ENCODE results near the gene SHROOM3. TPM values are rescaled to one million over a fixed set of nuclear protein-coding genes. Genes with fewer than 3 reads are reported as not detected.

SHROOM3 gene
- total and polyA plus RNA-seq, 2 of the 13 experiments (the other 11 are each of a cell fraction or from before 2014, with no cell fraction given), result 0.01 TPM; not detected in 1

- Histone ChIP-seq H4K20me1 (ENCODE audit: insufficient read depth, low read length) (no peaks in the 10 kb centered on the region), H3K27ac (ENCODE audit: extremely low read length, insufficient read depth, low read length) (no peak overlapping the region), H3K4me3 (replicated peaks in 1 of 3; ENCODE audit: insufficient read depth in 1 of 3, low read depth in 2 of 3, low read length in 3 of 3) (no peak overlapping the region), H3K36me3 (replicated peaks in 1 of 2; ENCODE audit: control insufficient read depth in 1 of 2, insufficient read depth in 2 of 2, low read length in 2 of 2) (no peaks in the 10 kb centered on the region), H3K9me3 (ENCODE audit: low read length) (no peaks in the 10 kb centered on the region), H3K4me1 (ENCODE audit: insufficient read depth, low read length) (no peaks in the 10 kb centered on the region), H3K27me3 (ENCODE audit: control insufficient read depth in 1 of 2, insufficient read depth in 2 of 2, low read length in 2 of 2) (no peaks in the 10 kb centered on the region; a peak in 1 of 5 replicates), H3K4me2 (ENCODE audit: low read depth, low read length) (no peak overlapping the region), H3K79me2 (ENCODE audit: insufficient read depth, low read length) (no peaks in the 10 kb centered on the region), H2AFZ (ENCODE audit: low read length) (no peak overlapping the region), H3K9ac (ENCODE audit: insufficient read depth, low read depth, low read length) (no peak overlapping the region)
- BruUV-seq (replicated peaks), result no TSS peak
- in situ Hi-C loops (cut with HindIII; ENCODE audit: extremely low pct_ligation_motif_present, low pct_unique_long_range_greater_than_20kb), result no loop called here
- ATAC-seq, result no peak
- 3% methylated on average over 2 of the region's 2 CpGs for WGBS (ENCODE audit: low lambda C conversion rate)
- no peak for DNase-seq (ENCODE audit: low spot score)
- CTCF ChIA-PET (ENCODE audit: low intra/inter-chr PET ratio, low total read pairs), result no interaction called here
- no peak for FAIRE-seq
- intact Hi-C loops (cut with micrococcal nuclease; ENCODE audit: unreplicated experiment), result no loop called here
- POLR2A ChIA-PET, result no interaction called here
- TF ChIP-seq ZSCAN22 (CRISPR knock-in tag; IDR thresholded peaks at IDR 0.05) (no peak), SYNCRIP (IDR thresholded peaks at IDR 0.05; ENCODE audit: insufficient read depth, low read depth, low read length) (no peak), ZNF512B (CRISPR knock-in tag; IDR thresholded peaks at IDR 0.05; ENCODE audit: borderline replicate concordance) (no peak), MYPOP (CRISPR knock-in tag; IDR thresholded peaks at IDR 0.05) (no peak), PLRG1 (conservative IDR thresholded peaks at IDR 0.05) (no peak), HMG20B (CRISPR knock-in tag; conservative IDR thresholded peaks at IDR 0.05) (no peak), ZBTB46 (CRISPR knock-in tag; IDR thresholded peaks at IDR 0.05; ENCODE audit: borderline replicate concordance) (no peak), GFI1 (CRISPR knock-in tag; IDR thresholded peaks at IDR 0.05; ENCODE audit: borderline replicate concordance) (no peak), MZF1 (CRISPR knock-in tag; IDR thresholded peaks at IDR 0.05; ENCODE audit: borderline replicate concordance) (no peak), HNF4G (IDR thresholded peaks at IDR 0.05; ENCODE audit: borderline replicate concordance, low read depth, low read length) (no peak), HNF4G (CRISPR knock-in tag; IDR thresholded peaks at IDR 0.05; ENCODE audit: borderline replicate concordance, low read depth) (no peak), HES4 (CRISPR knock-in tag; IDR thresholded peaks at IDR 0.05; ENCODE audit: borderline replicate concordance) (no peak), PATZ1 (CRISPR knock-in tag; IDR thresholded peaks at IDR 0.05) (no peak), ZNF343 (CRISPR knock-in tag; IDR thresholded peaks at IDR 0.05) (no peak), TCF7L2 (IDR thresholded peaks at IDR 0.05; ENCODE audit: low read depth, low read length) (no peak), JUN (CRISPR knock-in tag; IDR thresholded peaks at IDR 0.05) (no peak), NCOR1 (IDR thresholded peaks at IDR 0.05; ENCODE audit: borderline replicate concordance, low read length) (no peak), ZNF772 (CRISPR knock-in tag; IDR thresholded peaks at IDR 0.05) (no peak)
Measured at GRCh38 chr4:76536373-76536689, 101.3 kb downstream of the SHROOM3 start.

All from HepG2 (cell line).